Hepatocyte (in vitro differentiated cells): ENCODE results near the gene PKNOX2. TPM values are rescaled to one million over a fixed set of nuclear protein-coding genes. Genes with fewer than 3 reads are reported as not detected.

ENCODE experiments used
- DNase-seq: peaks from one replicate; pipeline ENCODE4 v3.0.0-alpha.2; 2016; ENCODE audit warnings: low spot score
- H2AFZ ChIP-seq: fragments of 200-600 bp; sonication (generic); 2 replicates; pipeline ENCODE4 v1.6.0; 2016; ENCODE audit warnings: antibody characterized with exemption, mild to moderate bottlenecking
- H3K27ac ChIP-seq: fragments of 200-600 bp; sonication (generic); 2 replicates; pipeline ENCODE4 v1.5.1; 2016; ENCODE audit warnings: mild to moderate bottlenecking
- H3K27me3 ChIP-seq: fragments of 200-600 bp; sonication (generic); 2 replicates; pipeline ENCODE4 v1.6.1; 2016
- H3K36me3 ChIP-seq: fragments of 200-600 bp; sonication (generic); replicated peaks from 2 replicates; pipeline ENCODE4 v1.5.1; 2016; ENCODE audit warnings: low read depth; ENCODE audit not compliant: insufficient read depth
- H3K4me1 ChIP-seq: fragments of 200-600 bp; sonication (generic); 2 replicates; pipeline ENCODE4 v1.5.1; 2016; ENCODE audit warnings: mild to moderate bottlenecking, moderate library complexity; ENCODE audit not compliant: insufficient read depth
- H3K4me2 ChIP-seq: fragments of 200-600 bp; sonication (generic); 2 replicates; pipeline ENCODE4 v1.6.0; 2016
- H3K4me3 ChIP-seq: fragments of 200-600 bp; sonication (generic); 2 replicates; pipeline ENCODE4 v1.5.1; 2016; ENCODE audit warnings: mild to moderate bottlenecking
- H3K79me2 ChIP-seq: fragments of 200-600 bp; sonication (generic); 2 replicates; pipeline ENCODE4 v1.6.0; 2017; ENCODE audit warnings: mild to moderate bottlenecking
- H3K9me2 ChIP-seq: fragments of 200-600 bp; sonication (generic); replicated peaks from 2 replicates; pipeline ENCODE4 v1.6.0; 2017; ENCODE audit warnings: mild to moderate bottlenecking; ENCODE audit not compliant: insufficient read depth
- H3K9me3 ChIP-seq: fragments of 200-600 bp; sonication (generic); 2 replicates; pipeline ENCODE4 v1.5.1; 2016; ENCODE audit warnings: low read depth, mild to moderate bottlenecking
- H4K20me1 ChIP-seq: fragments of 200-600 bp; sonication (generic); 2 replicates; pipeline ENCODE4 v1.6.0; 2016; ENCODE audit warnings: mild to moderate bottlenecking; ENCODE audit not compliant: insufficient read depth, poor library complexity, severe bottlenecking
- CTCF ChIP-seq: fragments of 200-600 bp; sonication (generic); IDR thresholded peaks from 2 replicates; pipeline ENCODE4 v1.5.1; 2016; ENCODE audit warnings: antibody characterized with exemption, mild to moderate bottlenecking; ENCODE audit not compliant: poor library complexity
- EZH2 ChIP-seq: fragments of 200-600 bp; sonication (generic); IDR thresholded peaks from 2 replicates; pipeline ENCODE4 v1.6.1; 2016; ENCODE audit warnings: antibody characterized with exemption, mild to moderate bottlenecking, borderline replicate concordance
- EZH2phosphoT487 ChIP-seq: fragments of 200-600 bp; sonication (generic); IDR thresholded peaks from one replicate; pipeline ENCODE4 v1.6.1; 2018; ENCODE audit warnings: antibody characterized with exemption, mild to moderate bottlenecking, low read depth, moderate library complexity; ENCODE audit not compliant: unreplicated experiment, severe bottlenecking
- WGBS: methylation state at CpG from one replicate; pipeline ENCODE4 v1.1.6; 2016; ENCODE audit warnings: low lambda C conversion rate; ENCODE audit errors: missing lambda C conversion rate; 5-methylcytosine and 5-hydroxymethylcytosine counted together
- polyA plus RNA-seq: library from polyadenylated mRNA; unstranded; fragments of >200 nt; fragmentation: Nextera tagmentation; extraction: Ambion mirVana; gene quantifications from 2 replicates; pipeline ENCODE4 v1.2.1, GENCODE V29; 2016
- total RNA-seq: library from RNA; depleted of rRNA; stranded (reverse); fragments of >200 nt; gene quantifications from 2 replicates; pipeline ENCODE4 v1.2.3, GENCODE V29; 2014

PKNOX2 gene
- total and polyA plus RNA-seq, 2 experiments from 2014 or later: 3.0 to 3.1 TPM

DNA sequence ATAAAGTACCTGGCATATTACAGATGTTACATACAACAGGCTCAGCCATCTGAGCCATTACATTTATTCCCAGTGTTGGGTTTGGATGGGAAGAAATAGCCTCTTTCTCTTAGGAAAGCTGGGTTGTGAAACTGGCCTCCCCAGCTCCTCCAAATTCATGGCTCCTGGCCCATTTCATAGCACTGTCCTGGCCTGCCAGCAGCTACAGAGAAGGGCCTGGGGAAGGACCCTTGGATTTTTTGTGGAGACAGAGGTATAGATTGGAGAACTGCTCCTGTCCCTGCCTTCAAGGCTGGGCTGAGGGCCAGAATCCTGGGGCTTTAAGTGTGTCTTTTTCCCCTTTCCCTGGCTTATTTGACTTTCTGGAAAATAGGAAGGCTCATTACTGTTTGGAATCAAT, 18.0 kb downstream of the PKNOX2 start:
- Histone ChIP-seq H3K9me3 (no peaks in the 10 kb centered on the region), H3K4me2 (no peak overlapping the region), H2AFZ (no peak overlapping the region), H3K9me2 (no peaks in the 10 kb centered on the region), H3K4me1 (peaks cover 12% of the 10 kb centered on the region), H3K79me2 (no peaks in the 10 kb centered on the region), H3K27ac (no peak overlapping the region), H3K4me3 (no peak overlapping the region), H3K27me3 (no peaks in the 10 kb centered on the region), H3K36me3 (no peaks in the 10 kb centered on the region), H4K20me1 (no peaks in the 10 kb centered on the region)
- no peak for DNase-seq
- TF ChIP-seq CTCF: no peak
- TF ChIP-seq EZH2: no peak
- no peak for TF ChIP-seq EZH2phosphoT487

GRCh38 chr11:125183641-125184040, 19.1 kb downstream of the PKNOX2 start:
- DNase-seq: no peak
- no peak for TF ChIP-seq CTCF
- no peak for TF ChIP-seq EZH2phosphoT487
- no peak for TF ChIP-seq EZH2
- Histone ChIP-seq H3K9me2 (no peaks in the 10 kb centered on the region), H3K4me2 (no peak overlapping the region), H3K27me3 (no peaks in the 10 kb centered on the region), H4K20me1 (no peaks in the 10 kb centered on the region), H2AFZ (no peak overlapping the region), H3K4me3 (no peak overlapping the region), H3K27ac (no peak overlapping the region), H3K9me3 (no peaks in the 10 kb centered on the region), H3K36me3 (no peaks in the 10 kb centered on the region), H3K4me1 (peaks cover 12% of the 10 kb centered on the region), H3K79me2 (no peaks in the 10 kb centered on the region)
- 88% methylated on average over 1 of the region's 1 CpG for WGBS

- no peaks in the 10 kb centered on the region for H3K9me2 ChIP-seq
- H2AFZ ChIP-seq: no peak overlapping the region
- no peaks in the 10 kb centered on the region for H3K36me3 ChIP-seq
- no peaks in the 10 kb centered on the region for H3K79me2 ChIP-seq
- no peak overlapping the region for H3K27ac ChIP-seq
- H4K20me1 ChIP-seq: no peaks in the 10 kb centered on the region
- no peak for DNase-seq
- TF ChIP-seq EZH2 (no peak), EZH2phosphoT487 (no peak), CTCF (no peak)
- H3K4me2 ChIP-seq: no peak overlapping the region
- H3K4me3 ChIP-seq: no peak overlapping the region
- H3K27me3 ChIP-seq: no peaks in the 10 kb centered on the region
- peaks cover 4% of the 10 kb centered on the region for H3K4me1 ChIP-seq
- H3K9me3 ChIP-seq: no peaks in the 10 kb centered on the region
Observed at GRCh38 chr11:125188021-125188420, 23.5 kb downstream of the PKNOX2 start.

GRCh38 chr11:125190566-125190965, 26.0 kb downstream of the PKNOX2 start:
- TF ChIP-seq EZH2 (no peak), EZH2phosphoT487 (no peak), CTCF (no peak)
- 73% methylated on average over 5 of the region's 5 CpGs for WGBS
- Histone ChIP-seq H3K9me2 (no peaks in the 10 kb centered on the region), H3K9me3 (no peaks in the 10 kb centered on the region), H2AFZ (no peak overlapping the region), H3K79me2 (no peaks in the 10 kb centered on the region), H4K20me1 (no peaks in the 10 kb centered on the region), H3K27me3 (no peaks in the 10 kb centered on the region), H3K4me2 (no peak overlapping the region), H3K27ac (no peak overlapping the region), H3K4me1 (peaks cover 4% of the 10 kb centered on the region), H3K36me3 (no peaks in the 10 kb centered on the region), H3K4me3 (no peak overlapping the region)
- no peak for DNase-seq
